Smooth muscle cell (in vitro differentiated cells): ENCODE results near the gene THSD4. TPM values are rescaled to one million over a fixed set of nuclear protein-coding genes. Genes with fewer than 3 reads are reported as not detected.
"Not testable (repeated sequence)": the region's sequence is repeated elsewhere in the genome, so short reads cannot be mapped to it uniquely, and the experiment has no call there.

Source experiments
- DNase-seq: peaks from one replicate; lab custom pipeline; 2025; ENCODE audit not compliant: unreplicated experiment; lab: John Stamatoyannopoulos, UW
- H2AFZ ChIP-seq: fragments of 200-600 bp; sonication (generic); 2 replicates; pipeline ENCODE4 v1.6.0; 2016; ENCODE audit warnings: antibody characterized with exemption, low read depth, mild to moderate bottlenecking
- H3F3A ChIP-seq: fragments of 200-600 bp; sonication (generic); 2 replicates; pipeline ENCODE4 v1.6.0; 2017; ENCODE audit warnings: antibody characterized with exemption, low read depth
- H3K27ac ChIP-seq: fragments of 200-600 bp; sonication (generic); 2 replicates; pipeline ENCODE4 v1.5.1; 2016; ENCODE audit warnings: low read depth, mild to moderate bottlenecking
- H3K27me3 ChIP-seq: fragments of 200-600 bp; sonication (generic); 2 replicates; pipeline ENCODE4 v1.6.1; 2016; ENCODE audit warnings: low read depth, mild to moderate bottlenecking
- H3K36me3 ChIP-seq: fragments of 200-600 bp; sonication (generic); 2 replicates; pipeline ENCODE4 v1.5.1; 2016; ENCODE audit warnings: low read depth
- H3K4me1 ChIP-seq: fragments of 200-600 bp; sonication (generic); 2 replicates; pipeline ENCODE4 v1.5.1; 2016; ENCODE audit warnings: low read depth
- H3K4me2 ChIP-seq: fragments of 200-600 bp; sonication (generic); 2 replicates; pipeline ENCODE4 v1.6.0; 2016; ENCODE audit warnings: mild to moderate bottlenecking
- H3K4me3 ChIP-seq: fragments of 200-600 bp; sonication (generic); 2 replicates; pipeline ENCODE4 v1.5.1; 2016; ENCODE audit warnings: mild to moderate bottlenecking
- H3K79me2 ChIP-seq: fragments of 200-600 bp; sonication (generic); 2 replicates; pipeline ENCODE4 v1.6.0; 2016; ENCODE audit warnings: low read depth, mild to moderate bottlenecking
- H3K9ac ChIP-seq: fragments of 200-600 bp; sonication (generic); 2 replicates; pipeline ENCODE4 v1.6.0; 2016; ENCODE audit warnings: low read depth
- H3K9me3 ChIP-seq: fragments of 200-600 bp; sonication (generic); replicated peaks from 2 replicates; pipeline ENCODE4 v1.5.1; 2016; ENCODE audit warnings: low read depth
- H4K20me1 ChIP-seq: fragments of 200-600 bp; sonication (generic); 2 replicates; pipeline ENCODE4 v1.6.0; 2016; ENCODE audit warnings: low read depth
- WGBS: methylation state at CpG from one replicate; pipeline ENCODE4 v1.1.7; 2016; ENCODE audit warnings: low lambda C conversion rate; 5-methylcytosine and 5-hydroxymethylcytosine counted together
- polyA plus RNA-seq: library from polyadenylated mRNA; unstranded; fragments of >200 nt; fragmentation: Nextera tagmentation; extraction: Ambion mirVana; gene quantifications from 2 replicates; pipeline ENCODE4 v1.2.1, GENCODE V29; 2016
- total RNA-seq: library from RNA; depleted of rRNA; stranded (reverse); fragments of >200 nt; gene quantifications from 2 replicates; pipeline ENCODE4 v1.2.3, GENCODE V29; 2014
- TF ChIP-seq, protein P1 (sequence below): fragments of 200-600 bp; sonication (generic); IDR thresholded peaks from 2 replicates; pipeline ENCODE4 v1.5.1; 2017; ENCODE audit warnings: borderline replicate concordance, mild to moderate bottlenecking, antibody characterized with exemption; ENCODE audit not compliant: insufficient read depth, poor library complexity, severe bottlenecking

THSD4 gene
- total and polyA plus RNA-seq, 2 experiments from 2014 or later, result 2.5 to 4.1 TPM

GRCh38 chr15:71436854-71437253 lies 321.6 kb downstream of the THSD4 start:
- Histone ChIP-seq H3K4me3 (no peak overlapping the region), H3F3A (no peaks in the 10 kb centered on the region), H3K4me2 (no peak overlapping the region), H3K27me3 (no peaks in the 10 kb centered on the region), H3K9me3 (no peaks in the 10 kb centered on the region), H3K9ac (no peak overlapping the region), H2AFZ (no peak overlapping the region), H3K36me3 (no peaks in the 10 kb centered on the region), H3K27ac (no peak overlapping the region), H3K79me2 (no peaks in the 10 kb centered on the region), H3K4me1 (no peaks in the 10 kb centered on the region), H4K20me1 (no peaks in the 10 kb centered on the region)
- 100% methylated on average over 3 of the region's 3 CpGs for WGBS
- TF ChIP-seq, protein P1, sequence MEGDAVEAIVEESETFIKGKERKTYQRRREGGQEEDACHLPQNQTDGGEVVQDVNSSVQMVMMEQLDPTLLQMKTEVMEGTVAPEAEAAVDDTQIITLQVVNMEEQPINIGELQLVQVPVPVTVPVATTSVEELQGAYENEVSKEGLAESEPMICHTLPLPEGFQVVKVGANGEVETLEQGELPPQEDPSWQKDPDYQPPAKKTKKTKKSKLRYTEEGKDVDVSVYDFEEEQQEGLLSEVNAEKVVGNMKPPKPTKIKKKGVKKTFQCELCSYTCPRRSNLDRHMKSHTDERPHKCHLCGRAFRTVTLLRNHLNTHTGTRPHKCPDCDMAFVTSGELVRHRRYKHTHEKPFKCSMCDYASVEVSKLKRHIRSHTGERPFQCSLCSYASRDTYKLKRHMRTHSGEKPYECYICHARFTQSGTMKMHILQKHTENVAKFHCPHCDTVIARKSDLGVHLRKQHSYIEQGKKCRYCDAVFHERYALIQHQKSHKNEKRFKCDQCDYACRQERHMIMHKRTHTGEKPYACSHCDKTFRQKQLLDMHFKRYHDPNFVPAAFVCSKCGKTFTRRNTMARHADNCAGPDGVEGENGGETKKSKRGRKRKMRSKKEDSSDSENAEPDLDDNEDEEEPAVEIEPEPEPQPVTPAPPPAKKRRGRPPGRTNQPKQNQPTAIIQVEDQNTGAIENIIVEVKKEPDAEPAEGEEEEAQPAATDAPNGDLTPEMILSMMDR, result no peak
- DNase-seq, result no peak

DNA sequence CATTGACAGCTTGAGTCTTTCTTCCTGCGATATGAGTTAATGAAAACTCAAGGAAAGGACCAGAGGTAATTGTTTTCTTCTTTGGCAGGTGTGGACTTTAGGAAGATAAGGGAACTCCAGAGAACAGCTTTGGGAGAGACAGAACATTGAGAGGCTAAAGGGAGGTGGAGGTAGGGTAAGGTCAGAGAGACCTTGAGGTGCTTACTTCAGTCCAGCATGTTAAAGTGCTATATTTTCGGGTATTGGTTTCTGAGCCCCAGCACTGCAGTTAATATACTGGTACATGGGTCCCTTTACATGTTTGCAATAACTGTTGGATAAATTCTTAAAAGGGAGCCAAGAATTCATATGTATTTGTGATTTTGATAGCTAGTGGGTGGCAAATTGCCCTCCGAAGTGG lies 322.1 kb downstream of the THSD4 start:
- no peak for DNase-seq
- no peaks in the 10 kb centered on the region for H3K79me2 ChIP-seq
- H4K20me1 ChIP-seq, result no peaks in the 10 kb centered on the region
- H3K4me2 ChIP-seq, result no peak overlapping the region
- no peak overlapping the region for H3K4me3 ChIP-seq
- no peaks in the 10 kb centered on the region for H3K4me1 ChIP-seq
- no peak overlapping the region for H2AFZ ChIP-seq
- H3K9me3 ChIP-seq, result no peaks in the 10 kb centered on the region
- no peak overlapping the region for H3K27ac ChIP-seq
- H3F3A ChIP-seq, result no peaks in the 10 kb centered on the region
- H3K9ac ChIP-seq, result no peak overlapping the region
- no peaks in the 10 kb centered on the region for H3K27me3 ChIP-seq
- no peaks in the 10 kb centered on the region for H3K36me3 ChIP-seq
- TF ChIP-seq, protein P1, result no peak
- 63% methylated on average over 3 of the region's 3 CpGs for WGBS

DNA sequence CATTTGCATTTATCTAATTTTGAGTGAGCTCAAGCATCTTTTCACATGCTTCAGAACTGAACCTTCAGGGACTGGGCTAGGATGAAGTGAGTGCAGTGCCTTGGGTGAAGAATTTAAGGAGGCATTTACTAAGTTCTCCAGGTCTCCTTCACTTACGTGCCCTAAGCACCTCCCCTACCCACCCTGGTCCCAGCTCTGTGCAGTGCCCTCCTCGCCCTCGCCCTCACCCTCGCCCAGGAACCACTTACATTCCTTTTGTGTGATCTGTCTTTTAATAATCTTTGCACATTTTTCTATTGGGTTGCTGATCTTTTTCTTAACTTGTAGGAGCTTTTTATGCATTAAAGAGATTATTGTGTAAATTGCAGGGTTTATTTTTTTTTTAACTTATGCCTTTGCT lies 322.6 kb downstream of the THSD4 start:
- Histone ChIP-seq H3F3A (no peaks in the 10 kb centered on the region), H3K79me2 (no peaks in the 10 kb centered on the region), H3K27me3 (no peaks in the 10 kb centered on the region), H3K4me2 (no peak overlapping the region), H3K4me3 (no peak overlapping the region), H4K20me1 (no peaks in the 10 kb centered on the region), H3K9ac (no peak overlapping the region), H3K9me3 (no peaks in the 10 kb centered on the region), H2AFZ (no peak overlapping the region), H3K27ac (no peak overlapping the region), H3K36me3 (no peaks in the 10 kb centered on the region), H3K4me1 (no peaks in the 10 kb centered on the region)
- 87% methylated on average over 4 of the region's 4 CpGs for WGBS
- no peak for DNase-seq
- TF ChIP-seq, protein P1, result no peak

- not testable (repeated sequence) for H3K27ac ChIP-seq, H3K9me3 ChIP-seq, H3K27me3 ChIP-seq, H3F3A ChIP-seq, H3K36me3 ChIP-seq, H3K4me1 ChIP-seq, H3K4me3 ChIP-seq, H3K79me2 ChIP-seq, H3K9ac ChIP-seq, H4K20me1 ChIP-seq, H3K4me2 ChIP-seq, DNase-seq, H2AFZ ChIP-seq
- 91% methylated on average over 2 of the region's 2 CpGs for WGBS
These were observed 324.2 kb downstream of the THSD4 start for GRCh38 chr15:71439478-71439877.
